Measurements from ENCODE around the gene EVA1A.

Gene EVA1A

GRCh38 chr2:75573145-75573878 is 12.6 kb upstream of the EVA1A start:
- Histone ChIP-seq H4K20me1 (ENCODE audit: insufficient read depth, low read length) (no peaks in the 10 kb centered on the region), H3K4me2 (ENCODE audit: insufficient read depth, low read length) (peak overlapping the region; percentile 18; the same call in 1 of the 2 replicates), H3K36me3 (ENCODE audit: insufficient read depth, low read length) (no peaks in the 10 kb centered on the region), H3K27me3 (ENCODE audit: insufficient read depth, low read length, poor library complexity) (no peaks in the 10 kb centered on the region), H3K4me3 (ENCODE audit: low read depth in 1 of 2, low read length in 2 of 2) (peak overlapping the region in 1 of 2 experiments; percentile 17; a peak in 1 of 4 replicates), H3K4me1 (ENCODE audit: insufficient read depth, low read length) (peaks cover 69% of the 10 kb centered on the region), H3K79me2 (ENCODE audit: insufficient read depth, low read length) (peaks cover 8% of the 10 kb centered on the region; the same call in 1 of the 2 replicates), H3K9me3 (ENCODE audit: insufficient read depth, low read length, severe bottlenecking) (no peaks in the 10 kb centered on the region), H2AFZ (ENCODE audit: low read depth, low read length) (peak overlapping the region; percentile 34), H3K27ac (ENCODE audit: low read length) (peak overlapping the region; percentile 85), H3K9ac (ENCODE audit: low read depth, low read length) (peak overlapping the region; percentile 24; the same call in 1 of the 2 replicates)
- peak; percentile 48 for DNase-seq
- peak; percentile 54 for ATAC-seq (ENCODE audit: insufficient read depth, low read depth)
- TF ChIP-seq, protein P1, sequence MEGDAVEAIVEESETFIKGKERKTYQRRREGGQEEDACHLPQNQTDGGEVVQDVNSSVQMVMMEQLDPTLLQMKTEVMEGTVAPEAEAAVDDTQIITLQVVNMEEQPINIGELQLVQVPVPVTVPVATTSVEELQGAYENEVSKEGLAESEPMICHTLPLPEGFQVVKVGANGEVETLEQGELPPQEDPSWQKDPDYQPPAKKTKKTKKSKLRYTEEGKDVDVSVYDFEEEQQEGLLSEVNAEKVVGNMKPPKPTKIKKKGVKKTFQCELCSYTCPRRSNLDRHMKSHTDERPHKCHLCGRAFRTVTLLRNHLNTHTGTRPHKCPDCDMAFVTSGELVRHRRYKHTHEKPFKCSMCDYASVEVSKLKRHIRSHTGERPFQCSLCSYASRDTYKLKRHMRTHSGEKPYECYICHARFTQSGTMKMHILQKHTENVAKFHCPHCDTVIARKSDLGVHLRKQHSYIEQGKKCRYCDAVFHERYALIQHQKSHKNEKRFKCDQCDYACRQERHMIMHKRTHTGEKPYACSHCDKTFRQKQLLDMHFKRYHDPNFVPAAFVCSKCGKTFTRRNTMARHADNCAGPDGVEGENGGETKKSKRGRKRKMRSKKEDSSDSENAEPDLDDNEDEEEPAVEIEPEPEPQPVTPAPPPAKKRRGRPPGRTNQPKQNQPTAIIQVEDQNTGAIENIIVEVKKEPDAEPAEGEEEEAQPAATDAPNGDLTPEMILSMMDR (IDR thresholded peaks at IDR 0.05; ENCODE audit: borderline replicate concordance, extremely low read depth, low read length, poor library complexity, severe bottlenecking) = no peak
- TF ChIP-seq EZH2 (IDR thresholded peaks at IDR 0.05; ENCODE audit: borderline replicate concordance, low read depth, low read length, severe bottlenecking) = no peak

DNA sequence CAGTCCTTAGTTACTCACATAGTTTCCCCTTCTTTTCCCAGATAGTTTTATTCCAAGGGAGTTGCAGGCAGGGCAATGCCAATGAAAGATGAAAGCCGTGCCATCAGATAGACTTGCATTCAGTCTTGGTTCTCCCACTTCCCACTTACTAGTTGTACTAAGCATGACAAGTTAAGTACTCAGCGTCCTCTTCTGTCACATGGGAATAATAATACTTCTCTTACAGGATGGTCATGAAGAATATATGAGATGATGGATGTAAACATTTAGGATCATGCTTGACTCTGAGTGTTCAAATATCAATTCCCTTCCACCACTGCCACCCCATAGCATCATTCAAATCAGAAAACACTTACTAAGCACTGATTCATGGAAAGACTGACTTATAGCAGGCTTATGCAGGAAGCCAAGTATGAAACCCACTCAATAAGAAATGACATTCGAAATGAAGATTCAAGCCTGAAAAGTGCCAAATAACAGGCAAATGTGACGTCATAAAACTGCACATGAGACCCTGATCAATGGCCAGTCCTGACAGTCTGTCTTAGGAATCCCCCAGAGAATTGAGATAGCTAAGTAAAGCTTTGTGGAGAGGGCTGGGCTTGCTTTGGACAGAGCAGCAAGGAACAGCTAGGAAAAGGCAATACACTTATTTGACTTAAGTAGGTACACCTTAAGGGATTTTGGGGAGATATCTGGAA is 11.1 kb upstream of the EVA1A start:
- ATAC-seq (ENCODE audit: insufficient read depth, low read depth) (no peak), DNase-seq (no peak)
- Histone ChIP-seq H3K4me1 (ENCODE audit: insufficient read depth, low read length) (peaks cover 82% of the 10 kb centered on the region), H3K27me3 (ENCODE audit: insufficient read depth, low read length, poor library complexity) (no peaks in the 10 kb centered on the region), H3K9me3 (ENCODE audit: insufficient read depth, low read length, severe bottlenecking) (no peaks in the 10 kb centered on the region), H2AFZ (ENCODE audit: low read depth, low read length) (no peak overlapping the region), H3K36me3 (ENCODE audit: insufficient read depth, low read length) (no peaks in the 10 kb centered on the region), H3K27ac (ENCODE audit: low read length) (peak overlapping the region; percentile 85), H3K9ac (ENCODE audit: low read depth, low read length) (peak overlapping the region; percentile 48; the same call in 1 of the 2 replicates), H3K4me2 (ENCODE audit: insufficient read depth, low read length) (peak overlapping the region; percentile 58), H3K4me3 (ENCODE audit: low read depth in 1 of 2, low read length in 2 of 2) (no peak overlapping the region; a peak in 1 of 4 replicates), H3K79me2 (ENCODE audit: insufficient read depth, low read length) (peaks cover 8% of the 10 kb centered on the region; the same call in 1 of the 2 replicates), H4K20me1 (ENCODE audit: insufficient read depth, low read length) (no peaks in the 10 kb centered on the region)
- TF ChIP-seq EZH2 (IDR thresholded peaks at IDR 0.05; ENCODE audit: borderline replicate concordance, low read depth, low read length, severe bottlenecking) = no peak
- TF ChIP-seq, protein P1 (IDR thresholded peaks at IDR 0.05; ENCODE audit: borderline replicate concordance, extremely low read depth, low read length, poor library complexity, severe bottlenecking) = no peak

DNA sequence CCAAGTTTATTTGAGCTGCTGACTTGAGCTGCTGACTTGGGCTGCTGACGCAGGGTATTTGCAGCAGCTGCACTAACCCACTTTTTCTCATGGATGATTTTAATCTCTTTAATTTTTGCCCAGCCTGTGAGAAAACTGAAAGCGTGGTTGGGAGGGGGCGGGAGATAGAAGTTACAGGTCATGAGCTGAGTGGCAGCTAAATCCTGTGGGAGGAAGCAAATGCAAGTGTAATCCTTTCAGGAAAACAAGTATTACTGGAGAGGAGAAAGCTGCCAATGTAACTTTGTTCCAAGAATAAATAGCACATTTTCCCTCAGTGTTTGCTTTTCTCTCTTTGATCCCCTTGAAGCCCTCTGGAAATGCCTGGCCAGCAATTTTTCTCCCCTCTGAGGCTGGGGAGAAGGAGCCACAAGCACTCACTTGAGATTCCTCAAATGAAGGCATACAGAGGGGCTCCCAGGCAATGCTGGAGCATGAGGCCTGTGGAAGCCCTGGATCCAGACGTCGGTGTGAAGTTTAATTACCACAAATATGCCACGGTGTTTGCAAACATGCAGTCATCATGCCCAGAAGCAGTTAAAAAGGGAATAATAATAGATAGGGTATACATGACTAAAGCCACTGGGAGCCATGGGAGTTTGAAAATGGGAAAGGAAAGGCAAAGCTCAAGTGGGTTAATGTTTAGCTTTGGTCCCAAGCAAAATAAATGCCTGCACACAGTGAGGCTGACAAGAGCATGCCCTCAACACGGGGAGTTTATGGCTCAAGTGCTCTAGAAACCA is 10.4 kb upstream of the EVA1A start:
- Histone ChIP-seq H3K79me2 (ENCODE audit: insufficient read depth, low read length) (peaks cover 8% of the 10 kb centered on the region; the same call in 1 of the 2 replicates), H3K4me2 (ENCODE audit: insufficient read depth, low read length) (peak overlapping the region; percentile 58), H4K20me1 (ENCODE audit: insufficient read depth, low read length) (no peaks in the 10 kb centered on the region), H3K27me3 (ENCODE audit: insufficient read depth, low read length, poor library complexity) (no peaks in the 10 kb centered on the region), H3K9ac (ENCODE audit: low read depth, low read length) (peak overlapping the region; percentile 48), H3K4me3 (ENCODE audit: low read depth in 1 of 2, low read length in 2 of 2) (peak overlapping the region in 1 of 2 experiments; percentile 14; a peak in 2 of 4 replicates), H2AFZ (ENCODE audit: low read depth, low read length) (peak overlapping the region; percentile 3; the same call in 1 of the 2 replicates), H3K27ac (ENCODE audit: low read length) (peak overlapping the region; percentile 85), H3K36me3 (ENCODE audit: insufficient read depth, low read length) (no peaks in the 10 kb centered on the region), H3K9me3 (ENCODE audit: insufficient read depth, low read length, severe bottlenecking) (no peaks in the 10 kb centered on the region), H3K4me1 (ENCODE audit: insufficient read depth, low read length) (peaks cover 89% of the 10 kb centered on the region)
- ATAC-seq (ENCODE audit: insufficient read depth, low read depth) (peak; percentile 76), DNase-seq (peak; percentile 66)
- TF ChIP-seq, protein P1 (IDR thresholded peaks at IDR 0.05; ENCODE audit: borderline replicate concordance, extremely low read depth, low read length, poor library complexity, severe bottlenecking) = no peak
- TF ChIP-seq EZH2 (IDR thresholded peaks at IDR 0.05; ENCODE audit: borderline replicate concordance, low read depth, low read length, severe bottlenecking) = no peak
